Astrocyte (in vitro differentiated cells and primary cell): ENCODE measurements around the gene CCDC61.

Experiments used
- CTCF ChIP-seq: IDR thresholded peaks from 2 replicates; pipeline ENCODE4 v1.5.1; 2011; ENCODE audit warnings: low read depth, mild to moderate bottlenecking, inconsistent platforms, low read length, moderate library complexity; ENCODE audit not compliant: insufficient read depth
- EZH2 ChIP-seq: IDR thresholded peaks from 2 replicates; pipeline ENCODE4 v1.6.1; 2012; ENCODE audit warnings: mild to moderate bottlenecking, low read length, inconsistent platforms; ENCODE audit not compliant: insufficient read depth

GRCh38 chr19:45995715-45996385, 583 bp downstream of the CCDC61 start:
- TF ChIP-seq EZH2, result no peak
- no peak for TF ChIP-seq CTCF
